GM20000 (cell line): ENCODE results near the gene CDC45.
"Not testable (repeated sequence)": the region's sequence is repeated elsewhere in the genome, so short reads cannot be mapped to it uniquely, and the experiment has no call there.

Experiments
- DNase-seq: peaks from one replicate; pipeline ENCODE4 v3.0.0; 2012; ENCODE audit warnings: low spot score
- CTCF ChIP-seq: IDR thresholded peaks from 2 replicates; pipeline ENCODE4 v1.5.1; 2012; ENCODE audit warnings: mild to moderate bottlenecking, control low read depth; ENCODE audit errors: extremely low read depth, missing control alignments

The CDC45 gene

DNA sequence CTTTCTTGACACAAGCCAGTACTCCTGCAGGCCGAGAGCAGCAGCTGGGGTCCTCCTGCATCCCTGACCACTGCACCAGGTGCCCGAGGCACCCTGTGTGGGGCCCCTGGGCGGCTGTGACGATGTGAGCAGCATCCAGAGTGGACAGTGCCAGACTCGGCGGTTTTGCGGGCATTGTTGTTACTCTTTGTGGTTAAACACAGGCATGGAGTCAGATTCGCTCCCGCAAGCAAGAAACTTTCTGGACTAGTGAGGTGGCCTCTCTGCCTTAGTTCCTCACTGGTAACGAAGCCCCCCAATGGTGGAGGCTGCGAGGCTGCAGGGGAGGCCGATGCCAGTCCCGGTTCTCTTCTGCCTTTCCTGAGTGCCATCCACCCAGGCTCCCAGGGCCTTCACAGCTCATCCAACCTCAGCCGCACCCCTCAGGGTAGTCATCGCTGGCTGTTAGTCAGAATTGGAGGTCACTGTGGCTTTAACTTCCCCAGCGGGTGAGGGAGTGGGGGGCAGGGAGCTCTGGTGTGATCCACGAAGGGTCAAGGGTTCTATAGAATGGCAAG, 48.2 kb downstream of the CDC45 start:
- no peak for DNase-seq
- TF ChIP-seq CTCF = no peak

DNA sequence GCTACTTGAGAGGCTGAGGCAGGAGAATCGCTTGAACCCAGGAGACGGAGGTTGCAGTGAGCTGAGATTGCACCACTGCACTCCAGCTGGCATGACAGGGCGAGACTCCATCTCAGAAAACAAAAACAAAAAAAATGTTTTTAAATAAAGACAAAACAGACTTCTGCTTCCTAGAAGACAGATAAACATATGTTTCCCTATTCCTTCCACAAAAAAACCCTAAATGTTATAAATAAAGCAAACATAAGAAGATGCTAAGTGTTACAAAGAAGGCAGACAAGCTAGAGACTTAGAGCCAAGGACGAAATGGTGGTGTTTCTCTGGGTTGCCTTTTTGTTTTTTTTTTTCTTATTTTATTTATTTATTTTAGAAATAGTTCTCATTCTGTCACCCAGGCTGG, 50.1 kb downstream of the CDC45 start:
- TF ChIP-seq CTCF = no peak
- DNase-seq = no peak

- no peak for TF ChIP-seq CTCF
These were observed 51.0 kb downstream of the CDC45 start for GRCh38 chr22:19530751-19531150.

GRCh38 chr22:19531327-19531726, 51.6 kb downstream of the CDC45 start:
- not testable (repeated sequence) for DNase-seq

More at GRCh38 chr22:19530751-19531150, 51.0 kb downstream of the CDC45 start:
- DNase-seq = no peak

DNA sequence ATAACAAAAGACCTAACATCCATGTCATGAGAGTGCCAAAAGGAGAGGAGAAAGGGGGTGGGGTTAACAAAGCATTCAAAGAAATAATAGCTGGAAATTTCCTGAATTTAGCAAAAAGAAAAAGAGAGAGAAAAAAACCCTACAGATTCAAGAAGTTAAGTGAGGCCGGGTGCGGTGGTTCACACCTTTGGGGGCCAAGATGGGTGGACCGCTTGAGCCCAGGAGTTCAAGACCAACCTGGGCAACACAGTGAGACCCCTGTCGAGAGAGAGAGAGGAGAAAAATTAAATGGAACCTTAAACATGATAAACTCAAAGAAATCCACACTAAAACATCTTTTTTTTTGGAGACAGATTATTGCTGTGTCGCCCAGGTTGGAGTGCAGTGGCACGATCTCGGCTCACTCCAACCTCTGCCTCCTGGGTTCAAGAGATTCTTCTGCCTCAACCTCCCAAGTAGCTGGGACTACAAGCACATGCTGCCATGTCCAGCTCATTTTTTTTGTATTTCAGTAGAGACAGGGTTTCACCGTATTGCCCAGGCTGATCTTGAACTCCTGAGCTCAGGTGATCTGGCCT, 53.4 kb downstream of the CDC45 start:
- no peak for DNase-seq
- TF ChIP-seq CTCF = no peak

DNA sequence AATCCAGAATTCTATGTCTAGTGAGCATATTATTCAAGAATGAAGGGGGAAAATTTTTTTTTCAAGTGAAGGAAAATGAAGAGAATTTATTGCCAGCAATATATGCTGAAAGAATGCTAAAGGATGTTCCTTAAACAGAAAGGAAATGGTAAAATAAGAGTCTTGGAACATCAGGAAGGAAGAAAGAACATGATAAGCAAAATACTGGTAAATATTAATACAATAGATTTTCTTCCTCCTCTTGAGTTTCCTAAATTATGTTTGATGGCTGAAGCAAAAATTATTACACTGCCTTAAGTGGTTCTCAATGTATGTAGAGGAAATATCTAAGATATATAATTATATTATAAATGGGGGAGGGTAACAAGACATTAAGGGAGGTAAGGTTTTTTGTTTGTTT, 54.1 kb downstream of the CDC45 start:
- no peak for TF ChIP-seq CTCF
- no peak for DNase-seq

DNA sequence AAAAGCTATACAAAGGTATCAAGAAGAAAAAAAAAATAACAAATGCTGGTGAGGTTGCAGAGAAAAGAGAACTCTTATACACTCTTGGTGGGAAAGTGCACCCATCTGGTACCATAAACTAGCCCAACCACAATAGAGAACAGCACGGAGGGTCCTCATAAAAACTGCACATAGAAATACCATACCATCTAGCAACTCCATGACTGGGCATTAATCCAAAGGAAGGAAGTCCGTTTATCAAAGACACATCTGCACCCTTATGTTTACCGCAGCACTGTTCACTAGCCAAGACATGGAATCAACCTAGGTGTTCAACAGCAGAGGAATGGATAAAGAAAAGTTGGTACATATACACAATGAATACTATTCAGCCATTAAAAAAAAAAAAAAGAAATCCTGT, 55.3 kb downstream of the CDC45 start:
- TF ChIP-seq CTCF = no peak
- no peak for DNase-seq

DNA sequence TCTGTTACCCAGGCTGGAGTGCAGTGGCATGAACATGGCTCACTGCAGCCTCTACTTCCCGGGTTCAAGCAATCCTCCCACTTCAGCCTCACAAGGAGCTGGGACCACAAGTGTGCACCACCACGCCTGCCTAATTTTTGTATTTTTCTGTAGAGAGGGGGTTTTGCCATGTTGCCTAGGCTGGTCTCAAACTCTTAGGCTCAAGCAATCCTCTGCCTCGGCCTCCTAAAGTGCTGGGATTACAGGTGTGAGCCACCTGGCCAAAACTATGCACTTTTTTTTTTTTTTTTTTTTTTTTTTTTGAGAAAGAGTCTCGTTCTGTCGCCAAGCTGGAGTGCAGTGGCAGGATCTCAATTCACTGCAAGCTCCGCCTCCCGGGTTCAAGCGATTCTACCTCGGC, 56.8 kb downstream of the CDC45 start:
- no peak for DNase-seq
- TF ChIP-seq CTCF = no peak
